ENCODE data around the gene SIT1. TPM values are rescaled to one million over a fixed set of nuclear protein-coding genes. Genes with fewer than 3 reads are reported as not detected.
"Not testable (repeated sequence)": the region's sequence is repeated elsewhere in the genome, so short reads cannot be mapped to it uniquely, and the experiment has no call there.

Gene SIT1
- total RNA-seq, 1 donor from 2014 or later: not detected

- Histone ChIP-seq H4K20me1 (ENCODE audit: insufficient read depth, low read length) (no peaks in the 10 kb centered on the region), H3K9ac (ENCODE audit: low read length) (peak overlapping the region; percentile 79), H3K79me2 (ENCODE audit: insufficient read depth, low read length) (no peaks in the 10 kb centered on the region), H3K36me3 (ENCODE audit: insufficient read depth, low read length) (no peaks in the 10 kb centered on the region), H3K9me3 (ENCODE audit: insufficient read depth, low read depth, low read length) (no peaks in the 10 kb centered on the region), H3K27me3 (ENCODE audit: insufficient read depth, low read length) (no peaks in the 10 kb centered on the region), H3K4me2 (ENCODE audit: low read length) (peak overlapping the region; percentile 88), H3K27ac (ENCODE audit: low read depth, low read length) (no peak overlapping the region), H3K4me3 (ENCODE audit: insufficient read depth, low read depth, low read length) (peak overlapping the region; percentile 73), H3K4me1 (ENCODE audit: insufficient read depth, low read length) (peaks cover 16% of the 10 kb centered on the region), H2AFZ (ENCODE audit: low read depth, low read length) (peak overlapping the region; percentile 83)
- DNase-seq (ENCODE audit: low read depth) (peak; percentile 57), FAIRE-seq (no peak)
- Mint-ChIP-seq H3K27ac (ENCODE audit: unreplicated experiment) (peak overlapping the region; percentile 77), H3K9me3 (ENCODE audit: unreplicated experiment) (no peaks in the 10 kb centered on the region), H3K27me3 (ENCODE audit: low read depth, unreplicated experiment) (no peaks in the 10 kb centered on the region), H3K4me1 (ENCODE audit: low read depth, unreplicated experiment) (peaks cover 11% of the 10 kb centered on the region), H3K4me3 (ENCODE audit: unreplicated experiment) (peak overlapping the region; percentile 88), H3K36me3 (ENCODE audit: low read depth, unreplicated experiment) (peaks cover 2% of the 10 kb centered on the region)
- TF ChIP-seq CTCF (IDR thresholded peaks at IDR 0.05; ENCODE audit: insufficient read depth, low read depth, low read length) (peak; percentile 55), EZH2 (IDR thresholded peaks at IDR 0.05; ENCODE audit: insufficient read depth, low read length) (no peak)
Measured at GRCh38 chr9:35646533-35647265, 4.0 kb downstream of the SIT1 start.

GRCh38 chr9:35646153-35646532, 4.6 kb downstream of the SIT1 start:
- Histone ChIP-seq H3K9me3 (ENCODE audit: insufficient read depth, low read depth, low read length) (no peaks in the 10 kb centered on the region), H3K79me2 (ENCODE audit: insufficient read depth, low read length) (no peaks in the 10 kb centered on the region), H4K20me1 (ENCODE audit: insufficient read depth, low read length) (no peaks in the 10 kb centered on the region), H3K27me3 (ENCODE audit: insufficient read depth, low read length) (no peaks in the 10 kb centered on the region), H2AFZ (ENCODE audit: low read depth, low read length) (peak overlapping the region; percentile 83), H3K4me2 (ENCODE audit: low read length) (peak overlapping the region; percentile 88), H3K4me1 (ENCODE audit: insufficient read depth, low read length) (peaks cover 16% of the 10 kb centered on the region), H3K27ac (ENCODE audit: low read depth, low read length) (no peak overlapping the region), H3K4me3 (ENCODE audit: insufficient read depth, low read depth, low read length) (peak overlapping the region; percentile 73), H3K9ac (ENCODE audit: low read length) (peak overlapping the region; percentile 79), H3K36me3 (ENCODE audit: insufficient read depth, low read length) (no peaks in the 10 kb centered on the region)
- Mint-ChIP-seq H3K9me3 (ENCODE audit: unreplicated experiment) (no peaks in the 10 kb centered on the region), H3K27ac (ENCODE audit: unreplicated experiment) (peak overlapping the region; percentile 77), H3K4me3 (ENCODE audit: unreplicated experiment) (peak overlapping the region; percentile 88), H3K4me1 (ENCODE audit: low read depth, unreplicated experiment) (peaks cover 11% of the 10 kb centered on the region), H3K27me3 (ENCODE audit: low read depth, unreplicated experiment) (no peaks in the 10 kb centered on the region), H3K36me3 (ENCODE audit: low read depth, unreplicated experiment) (peaks cover 2% of the 10 kb centered on the region)
- no peak for TF ChIP-seq CTCF (IDR thresholded peaks at IDR 0.05; ENCODE audit: insufficient read depth, low read depth, low read length)
- TF ChIP-seq EZH2 (IDR thresholded peaks at IDR 0.05; ENCODE audit: insufficient read depth, low read length): no peak
- FAIRE-seq: no peak
- DNase-seq (ENCODE audit: low read depth): peak; percentile 8

- peak overlapping the region; percentile 88 for H3K4me2 ChIP-seq (ENCODE audit: low read length)
Measured at GRCh38 chr9:35645736-35646135, 5.0 kb downstream of the SIT1 start.

More at GRCh38 chr9:35645736-35646135, 5.0 kb downstream of the SIT1 start:
- not testable (repeated sequence) for DNase-seq (ENCODE audit: low read depth); H3K9me3 ChIP-seq (ENCODE audit: insufficient read depth, low read depth, low read length); H3K27ac ChIP-seq (ENCODE audit: low read depth, low read length); H3K27me3 Mint-ChIP-seq (ENCODE audit: low read depth, unreplicated experiment); H4K20me1 ChIP-seq (ENCODE audit: insufficient read depth, low read length); H3K79me2 ChIP-seq (ENCODE audit: insufficient read depth, low read length); H3K27ac Mint-ChIP-seq (ENCODE audit: unreplicated experiment); H3K4me3 ChIP-seq (ENCODE audit: insufficient read depth, low read depth, low read length); H3K9me3 Mint-ChIP-seq (ENCODE audit: unreplicated experiment); H3K36me3 ChIP-seq (ENCODE audit: insufficient read depth, low read length); H3K9ac ChIP-seq (ENCODE audit: low read length); FAIRE-seq; H3K27me3 ChIP-seq (ENCODE audit: insufficient read depth, low read length); H3K36me3 Mint-ChIP-seq (ENCODE audit: low read depth, unreplicated experiment)
- peak overlapping the region; percentile 83 for H2AFZ ChIP-seq (ENCODE audit: low read depth, low read length)
- H3K4me1 ChIP-seq (ENCODE audit: insufficient read depth, low read length): peaks cover 16% of the 10 kb centered on the region
- H3K4me3 Mint-ChIP-seq (ENCODE audit: unreplicated experiment): peak overlapping the region; percentile 88
- H3K4me1 Mint-ChIP-seq (ENCODE audit: low read depth, unreplicated experiment): peaks cover 11% of the 10 kb centered on the region

Data from astrocyte (in vitro differentiated cells and primary cell).